Breast epithelium (tissue), 4 donors: ENCODE results near the gene PROCA1. TPM values are rescaled to one million over a fixed set of nuclear protein-coding genes. Genes with fewer than 3 reads are reported as not detected.
A peak's percentile ranks its signal among the peaks of the same experiment; 100 is the strongest.

Source experiments
- DNase-seq, 2 donors: peaks; one replicate each; pipeline ENCODE4 v3.0.0-alpha.2; 2019; ENCODE audit warnings: low spot score in 2 of 2
- H3K27ac ChIP-seq, 2 donors: fragments of 200-600 bp; sonication (generic) in 1 of 2; one replicate each; pipeline ENCODE4 v1.5.1; 2016 to 2019; ENCODE audit warnings: mild to moderate bottlenecking in 1 of 2
- H3K27me3 ChIP-seq, 2 donors: fragments of 200-600 bp; sonication (generic) in 1 of 2; one replicate each; pipeline versions ENCODE4 v1.5.1 to v1.6.0; 2017 to 2019; ENCODE audit warnings: control low read depth in 1 of 2, mild to moderate bottlenecking in 1 of 2
- H3K36me3 ChIP-seq: fragments of 200-600 bp; one replicate; pipeline ENCODE4 v1.5.1; 2019
- H3K4me1 ChIP-seq, 2 donors: fragments of 200-600 bp; sonication (generic); one replicate each; pipeline ENCODE4 v1.5.1; 2016 to 2019; ENCODE audit warnings: control low read depth in 1 of 2
- H3K4me3 ChIP-seq, 3 donors: fragments of 200-600 bp; sonication (generic); 1 replicate in 2 of 3; 2 replicates in 1 of 3; pipeline ENCODE4 v1.5.1; 2016 to 2019; ENCODE audit warnings: mild to moderate bottlenecking in 3 of 3, moderate library complexity in 2 of 3
- H3K9me3 ChIP-seq, 2 donors: fragments of 200-600 bp; sonication (generic) in 1 of 2; one replicate each; pipeline ENCODE4 v1.5.1; 2016 to 2019; ENCODE audit warnings: control low read depth in 1 of 2
- CTCF ChIP-seq, 3 donors: fragments of 450-650 bp; IDR thresholded peaks; one replicate each; pipeline ENCODE4 v1.5.1; 2016 to 2017; ENCODE audit warnings: antibody characterized with exemption in 3 of 3, mild to moderate bottlenecking in 3 of 3, moderate library complexity in 3 of 3
- POLR2A ChIP-seq: fragments of 450-650 bp; IDR thresholded peaks from one replicate; pipeline ENCODE4 v1.6.1; 2016; ENCODE audit warnings: antibody characterized with exemption, mild to moderate bottlenecking, moderate library complexity
- POLR2AphosphoS5 ChIP-seq, 3 donors: sonication (generic); formaldehyde crosslinking; IDR thresholded peaks; one replicate each; pipeline ENCODE4 v1.6.1; 2017; ENCODE audit warnings: antibody characterized with exemption in 3 of 3
- intact Hi-C: fragments of 100-400 bp; cut with DNase I; formaldehyde crosslinking; loops from one replicate; pipeline ENCODE4 v1.15.1; 2023; ENCODE audit warnings: low total_unique reads
- total RNA-seq, 3 donors: library from RNA; depleted of rRNA; stranded (reverse); fragments of >200 nt; gene quantifications; one replicate each; pipeline ENCODE4 v1.1.0, GENCODE V29; 2016

The PROCA1 gene
- total RNA-seq, 3 donors from 2014 or later, result 1.6 to 2.3 (median 1.6) TPM

- Histone ChIP-seq H3K4me3 (no peak overlapping the region), H3K9me3 (no peaks in the 10 kb centered on the region), H3K4me1 (no peaks in the 10 kb centered on the region), H3K27ac (no peak overlapping the region), H3K36me3 (peaks cover 32% of the 10 kb centered on the region), H3K27me3 (no peaks in the 10 kb centered on the region)
- DNase-seq, result no peak
- TF ChIP-seq POLR2AphosphoS5 (IDR thresholded peaks at IDR 0.05) (no peak), CTCF (IDR thresholded peaks at IDR 0.05) (peak in 1 of 3 donors; percentile 11)
- intact Hi-C loops, result no loop called here
Measured at GRCh38 chr17:28675980-28676379, 35.7 kb downstream of the PROCA1 start.

- DNase-seq, result no peak
- Histone ChIP-seq H3K27ac (no peak overlapping the region), H3K27me3 (no peaks in the 10 kb centered on the region), H3K4me1 (no peaks in the 10 kb centered on the region), H3K9me3 (no peaks in the 10 kb centered on the region), H3K4me3 (no peak overlapping the region), H3K36me3 (peaks cover 32% of the 10 kb centered on the region)
- intact Hi-C loops, result no loop called here
- TF ChIP-seq POLR2AphosphoS5 (IDR thresholded peaks at IDR 0.05) (no peak), CTCF (IDR thresholded peaks at IDR 0.05) (no peak), POLR2A (no peak)
Measured at GRCh38 chr17:28675490-28675889, 36.2 kb downstream of the PROCA1 start.

GRCh38 chr17:28669918-28670317, 41.8 kb downstream of the PROCA1 start:
- no peak for TF ChIP-seq POLR2AphosphoS5 (IDR thresholded peaks at IDR 0.05)
- intact Hi-C loops, result no loop called here
- Histone ChIP-seq H3K9me3 (no peaks in the 10 kb centered on the region), H3K4me3 (no peak overlapping the region), H3K4me1 (no peaks in the 10 kb centered on the region), H3K36me3 (peaks cover 12% of the 10 kb centered on the region), H3K27ac (no peak overlapping the region), H3K27me3 (no peaks in the 10 kb centered on the region)
- DNase-seq, result no peak

GRCh38 chr17:28667870-28668269, 43.8 kb downstream of the PROCA1 start:
- no peaks in the 10 kb centered on the region for H3K27me3 ChIP-seq
- intact Hi-C loops, result no loop called here
- no peak overlapping the region for H3K4me3 ChIP-seq
- TF ChIP-seq POLR2AphosphoS5 (IDR thresholded peaks at IDR 0.05) (no peak), CTCF (IDR thresholded peaks at IDR 0.05) (no peak), POLR2A (no peak)
- H3K36me3 ChIP-seq, result no peaks in the 10 kb centered on the region
- H3K9me3 ChIP-seq, result no peaks in the 10 kb centered on the region
- peaks cover 0 to 15% of the 10 kb centered on the region in 2 donors for H3K4me1 ChIP-seq
- no peak overlapping the region for H3K27ac ChIP-seq
- no peak for DNase-seq

- TF ChIP-seq CTCF (IDR thresholded peaks at IDR 0.05), result no peak
- TF ChIP-seq POLR2AphosphoS5 (IDR thresholded peaks at IDR 0.05), result no peak
- TF ChIP-seq POLR2A, result no peak
- no peaks in the 10 kb centered on the region for H3K27me3 ChIP-seq
- H3K4me3 ChIP-seq, result no peak overlapping the region
- no peak for DNase-seq
- intact Hi-C loops, result no loop called here
- no peaks in the 10 kb centered on the region for H3K36me3 ChIP-seq
- H3K9me3 ChIP-seq, result no peaks in the 10 kb centered on the region
- H3K4me1 ChIP-seq, result peaks cover 0 to 15% of the 10 kb centered on the region in 2 donors
- no peak overlapping the region for H3K27ac ChIP-seq
Measured at GRCh38 chr17:28665994-28666393, 45.7 kb downstream of the PROCA1 start.

- peaks cover 0 to 15% of the 10 kb centered on the region in 2 donors for H3K4me1 ChIP-seq
- intact Hi-C loops, result no loop called here
- no peak overlapping the region for H3K4me3 ChIP-seq
- DNase-seq, result no peak
- no peaks in the 10 kb centered on the region for H3K9me3 ChIP-seq
- H3K27me3 ChIP-seq, result no peaks in the 10 kb centered on the region
- H3K27ac ChIP-seq, result no peak overlapping the region
- H3K36me3 ChIP-seq, result no peaks in the 10 kb centered on the region
- TF ChIP-seq POLR2AphosphoS5 (IDR thresholded peaks at IDR 0.05), result no peak
- TF ChIP-seq CTCF (IDR thresholded peaks at IDR 0.05), result no peak
- TF ChIP-seq POLR2A, result no peak
Measured at GRCh38 chr17:28663723-28664122, 48.0 kb downstream of the PROCA1 start.
